SK-N-MC (cell line): ENCODE results near the gene RHOT1.

ENCODE experiments used
- EZH2 ChIP-seq: fragments of 200-600 bp; sonication (generic); IDR thresholded peaks from one replicate; pipeline ENCODE4 v1.6.1; 2017; ENCODE audit warnings: antibody characterized with exemption
- POLR2AphosphoS5 ChIP-seq: IDR thresholded peaks from 2 replicates; pipeline ENCODE4 v1.6.1; 2012; ENCODE audit warnings: mild to moderate bottlenecking, low read depth, low read length, borderline replicate concordance

DNA sequence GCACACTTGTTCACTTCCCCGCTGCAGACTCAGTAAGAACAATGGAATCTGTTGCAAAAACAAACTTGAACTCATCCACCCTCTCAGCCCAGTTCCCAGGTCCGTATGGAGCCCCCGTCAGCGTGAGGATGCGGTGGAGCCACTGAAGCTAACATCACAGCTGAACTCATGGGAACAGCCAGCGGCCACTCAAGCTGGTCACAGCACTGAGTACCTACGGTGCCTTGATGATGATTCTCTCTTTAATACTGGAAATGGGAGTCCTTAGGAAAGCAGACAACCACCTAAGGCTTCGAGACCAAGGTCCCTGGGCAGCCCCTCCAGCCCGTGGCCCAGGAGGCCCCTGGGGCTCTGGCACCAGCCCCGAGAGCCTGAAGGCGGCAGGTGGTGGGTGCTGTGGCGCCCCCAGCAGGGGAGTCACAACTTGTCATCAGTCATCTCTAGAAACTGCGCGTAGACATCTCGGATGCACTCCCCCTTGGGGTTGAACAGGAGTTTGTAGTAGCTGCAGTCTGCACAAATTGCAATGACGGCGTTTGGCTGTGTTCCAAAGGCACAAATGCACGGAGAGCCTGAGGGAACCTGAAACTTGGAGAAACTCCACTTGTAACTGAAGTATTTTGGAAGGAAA, 31.0 kb upstream of the RHOT1 start:
- TF ChIP-seq EZH2 (no peak), POLR2AphosphoS5 (peak; percentile 28; the same call in 1 of the 2 replicates)
